Mucosa of descending colon (tissue), 3 donors: Measurements from ENCODE around the gene CDKN2A. TPM values are rescaled to one million over a fixed set of nuclear protein-coding genes. Genes with fewer than 3 reads are reported as not detected.

ENCODE experiments used
- ATAC-seq: fragments of 200-7000 bp; cut with Tn5 transposase; one replicate; pipeline ENCODE4 v1.9.1; 2020; ENCODE audit warnings: mild to moderate bottlenecking, moderate library complexity
- DNase-seq, 3 donors: peaks; one replicate each; pipeline ENCODE4 v3.0.0-alpha.2; 2020
- H3K36me3 ChIP-seq: fragments of 200-600 bp; one replicate; pipeline ENCODE4 v1.8.0; 2021; ENCODE audit warnings: low read depth, mild to moderate bottlenecking
- H3K4me1 ChIP-seq: fragments of 200-600 bp; one replicate; pipeline ENCODE4 v1.8.0; 2021; ENCODE audit warnings: low read depth, mild to moderate bottlenecking
- H3K4me3 ChIP-seq: fragments of 200-600 bp; one replicate; pipeline ENCODE4 v1.8.0; 2021; ENCODE audit warnings: mild to moderate bottlenecking
- H3K9me3 ChIP-seq: fragments of 200-600 bp; one replicate; pipeline ENCODE4 v1.8.0; 2021; ENCODE audit warnings: mild to moderate bottlenecking
- intact Hi-C, 2 donors: fragments of 100-400 bp; cut with DNase I in 1 of 2; cut with micrococcal nuclease in 1 of 2; formaldehyde crosslinking; loops; one replicate each; pipeline versions ENCODE4 v1.11.0 to v1.11.1; 2022; cut with DNase I, micrococcal nuclease
- total RNA-seq, 3 donors: library from RNA; stranded (reverse); fragmentation: NEBNext Ultra II Directional in 2 of 3; extraction: Animal tissue kit (Norgen Biotek cat#: 25700) in 2 of 3; gene quantifications; one replicate each; pipeline versions ENCODE4 v1.2.1 to v1.2.4, GENCODE V29; 2021 to 2023
- TF ChIP-seq, protein P1 (sequence below): fragments of 200-600 bp; IDR thresholded peaks from one replicate; pipeline ENCODE4 v1.8.0; 2022; ENCODE audit warnings: antibody characterized with exemption, mild to moderate bottlenecking
- donor health status: DM: no; HTN: no; CAD: no; lungs with moderate emphysema.
- donor health status: DM: no; HTN: no; CAD: no.
- donor health status: DM: no; HTN: yes; CAD: no.

The CDKN2A gene
- total RNA-seq, 3 donors from 2014 or later = 1.0 to 3.6 (median 1.2) TPM

DNA sequence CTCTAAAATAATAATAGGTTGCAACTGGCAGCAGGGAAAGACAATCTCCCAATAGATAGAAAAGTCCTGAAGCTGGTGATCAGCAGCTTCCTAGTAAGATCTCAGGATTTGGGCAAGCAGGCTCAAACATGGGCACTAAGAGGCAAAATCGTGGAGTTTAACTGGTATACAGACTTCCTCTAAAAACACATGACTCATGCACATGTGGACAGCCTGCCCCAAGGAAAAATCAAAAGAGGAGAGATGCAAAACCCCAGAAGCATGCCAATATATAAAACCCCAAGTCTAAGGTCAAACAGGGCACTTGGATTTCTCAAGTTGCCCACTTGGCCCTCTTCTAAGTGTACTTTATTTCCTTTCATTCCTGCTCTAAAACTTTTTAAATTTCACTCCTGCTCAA is 62.8 kb downstream of the CDKN2A start:
- Histone ChIP-seq H3K36me3 (no peaks in the 10 kb centered on the region), H3K4me3 (no peak overlapping the region), H3K9me3 (no peaks in the 10 kb centered on the region), H3K4me1 (no peaks in the 10 kb centered on the region)
- intact Hi-C loops = no loop called here
- no peak for DNase-seq
- no peak for ATAC-seq
- TF ChIP-seq, protein P1, sequence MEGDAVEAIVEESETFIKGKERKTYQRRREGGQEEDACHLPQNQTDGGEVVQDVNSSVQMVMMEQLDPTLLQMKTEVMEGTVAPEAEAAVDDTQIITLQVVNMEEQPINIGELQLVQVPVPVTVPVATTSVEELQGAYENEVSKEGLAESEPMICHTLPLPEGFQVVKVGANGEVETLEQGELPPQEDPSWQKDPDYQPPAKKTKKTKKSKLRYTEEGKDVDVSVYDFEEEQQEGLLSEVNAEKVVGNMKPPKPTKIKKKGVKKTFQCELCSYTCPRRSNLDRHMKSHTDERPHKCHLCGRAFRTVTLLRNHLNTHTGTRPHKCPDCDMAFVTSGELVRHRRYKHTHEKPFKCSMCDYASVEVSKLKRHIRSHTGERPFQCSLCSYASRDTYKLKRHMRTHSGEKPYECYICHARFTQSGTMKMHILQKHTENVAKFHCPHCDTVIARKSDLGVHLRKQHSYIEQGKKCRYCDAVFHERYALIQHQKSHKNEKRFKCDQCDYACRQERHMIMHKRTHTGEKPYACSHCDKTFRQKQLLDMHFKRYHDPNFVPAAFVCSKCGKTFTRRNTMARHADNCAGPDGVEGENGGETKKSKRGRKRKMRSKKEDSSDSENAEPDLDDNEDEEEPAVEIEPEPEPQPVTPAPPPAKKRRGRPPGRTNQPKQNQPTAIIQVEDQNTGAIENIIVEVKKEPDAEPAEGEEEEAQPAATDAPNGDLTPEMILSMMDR = no peak

DNA sequence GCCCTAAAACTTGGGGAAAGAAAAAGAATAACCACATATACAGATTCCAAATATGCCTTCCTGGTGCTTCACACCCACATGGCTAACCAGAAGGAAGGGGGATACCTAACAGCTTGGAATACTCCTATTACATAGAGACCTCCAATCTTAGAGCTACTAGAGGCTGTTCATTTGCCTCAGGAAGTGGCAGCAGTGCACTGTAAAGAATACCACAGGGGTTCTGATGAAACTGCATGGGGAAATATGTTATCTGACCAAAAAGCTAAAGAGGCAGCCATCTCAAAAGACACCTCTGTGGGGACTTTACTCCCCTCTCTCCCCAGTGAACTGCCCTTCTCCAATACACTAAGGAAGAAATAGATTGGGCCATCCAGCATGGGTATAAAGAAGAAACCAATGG is 66.4 kb downstream of the CDKN2A start:
- intact Hi-C loops = no loop called here
- DNase-seq (no peak), ATAC-seq (no peak)
- Histone ChIP-seq H3K9me3 (no peaks in the 10 kb centered on the region), H3K36me3 (no peaks in the 10 kb centered on the region), H3K4me3 (no peak overlapping the region), H3K4me1 (no peaks in the 10 kb centered on the region)
- TF ChIP-seq, protein P1 = no peak

DNA sequence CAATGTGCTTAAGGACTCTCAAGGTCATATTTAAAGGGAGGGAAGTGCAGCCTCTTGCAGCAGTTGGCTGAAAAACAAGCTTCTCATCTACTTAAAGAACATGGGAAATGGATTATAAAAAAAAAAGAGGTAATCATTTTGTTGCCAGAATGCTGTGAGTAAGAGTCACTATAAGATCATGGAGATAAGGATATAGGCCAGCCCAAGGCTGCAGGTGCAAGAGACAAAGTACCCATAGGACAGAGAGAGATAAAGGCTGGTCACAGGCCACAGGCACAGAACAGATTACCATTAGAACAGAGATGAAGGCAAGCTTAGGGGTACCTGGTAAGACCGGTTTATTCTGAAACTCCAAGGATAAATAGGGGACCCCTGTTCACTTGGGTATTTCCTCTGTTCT is 70.5 kb downstream of the CDKN2A start:
- intact Hi-C loops = no loop called here
- no peaks in the 10 kb centered on the region for H3K36me3 ChIP-seq
- ATAC-seq (no peak), DNase-seq (no peak)
- no peaks in the 10 kb centered on the region for H3K9me3 ChIP-seq
- TF ChIP-seq, protein P1 = no peak
- H3K4me1 ChIP-seq = peaks cover 11% of the 10 kb centered on the region
- no peak overlapping the region for H3K4me3 ChIP-seq

DNA sequence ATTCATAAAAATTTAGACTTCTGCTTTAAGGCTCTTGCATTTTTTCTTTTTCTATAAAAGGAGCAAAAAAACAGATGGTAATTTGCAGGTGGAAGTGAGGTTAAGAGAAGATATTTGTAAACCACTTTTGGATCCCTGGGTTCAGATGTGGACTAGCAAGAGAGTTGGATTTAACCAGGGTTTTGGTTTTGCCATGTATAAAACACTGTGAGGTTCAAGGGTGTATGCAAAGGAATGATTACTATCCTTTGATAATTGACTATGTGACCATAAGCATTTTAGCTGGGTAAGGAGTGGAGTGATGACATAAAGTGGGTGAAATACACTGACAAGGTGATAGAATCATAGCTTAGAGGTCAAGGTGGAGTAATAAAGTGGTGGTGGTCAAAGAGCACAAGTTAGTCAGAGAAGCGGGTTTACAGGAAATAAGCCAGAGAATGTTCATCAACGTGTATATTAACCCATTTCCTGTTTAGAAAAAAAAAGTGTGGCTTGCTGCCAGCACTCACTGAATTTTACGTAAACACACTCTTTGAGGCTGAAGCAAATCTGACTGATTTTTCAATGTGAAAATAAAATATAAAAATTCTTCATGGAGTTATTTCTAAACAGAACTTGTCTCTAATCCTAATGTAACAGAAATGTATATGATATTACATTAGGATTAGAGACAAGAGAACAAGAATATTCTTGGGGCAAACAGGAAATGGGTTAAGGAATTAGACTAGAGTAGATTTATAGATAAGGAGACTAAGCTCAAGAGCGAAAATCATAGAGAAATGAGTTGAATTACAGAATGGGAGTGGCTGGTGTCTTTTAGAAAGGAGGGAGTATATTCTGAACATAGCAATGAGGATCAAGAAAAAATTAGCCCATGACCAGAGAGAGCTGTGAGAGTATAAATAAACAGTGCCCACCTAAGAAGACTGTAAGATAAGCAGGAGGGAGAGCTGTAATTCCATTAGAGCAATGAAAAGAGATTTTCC is 74.5 kb downstream of the CDKN2A start:
- Histone ChIP-seq H3K9me3 (no peaks in the 10 kb centered on the region), H3K4me1 (peaks cover 11% of the 10 kb centered on the region), H3K36me3 (no peaks in the 10 kb centered on the region), H3K4me3 (no peak overlapping the region)
- peak in 1 of 3 donors; percentile 50 for DNase-seq
- intact Hi-C loops = no loop called here
- ATAC-seq = peak; percentile 96
- TF ChIP-seq, protein P1 = no peak

Other genes with a start within 250 kb of the CDKN2A start
- 10 to 100 TPM; 28.6 to 42.7 (median 32.4) TPM for gene MTAP, start 191.8 kb downstream of the CDKN2A start, total RNA-seq
- gene CDKN2B-AS1, start 399 bp upstream of the CDKN2A start, total RNA-seq = 100 to 1,000 TPM in 1 of 3 donors, 10 to 100 TPM in 2; 48.3 to 134 (median 78.7) TPM
- 100 to 1,000 TPM in 2 of 3 donors, 10 to 100 TPM in 1; 64.8 to 192 (median 119) TPM for gene CDKN2B, start 14.9 kb upstream of the CDKN2A start, total RNA-seq